ENCODE measurements around the gene TXNDC8. TPM values are rescaled to one million over a fixed set of nuclear protein-coding genes. Genes with fewer than 3 reads are reported as not detected.

Gene TXNDC8
- total and polyA plus RNA-seq, 2 experiments from 2014 or later, result not detected

DNA sequence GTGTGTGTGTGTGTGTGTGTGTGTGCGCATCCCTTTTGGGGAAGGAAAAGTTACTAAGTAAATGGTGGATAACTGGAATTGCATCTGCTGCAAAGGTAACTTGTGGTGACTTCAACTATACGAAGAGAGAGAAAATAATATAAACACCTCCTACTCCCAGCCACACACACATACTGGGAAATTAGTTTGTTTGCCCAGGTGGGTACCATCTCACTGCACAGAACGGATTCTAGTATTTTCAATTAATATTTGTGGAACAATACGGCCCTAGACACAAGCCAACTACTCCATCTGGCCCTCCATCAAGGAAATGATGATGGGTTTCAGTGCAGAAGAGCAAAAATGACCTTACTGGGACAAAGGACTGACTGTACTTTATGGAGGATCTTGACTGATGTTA lies 49.2 kb downstream of the TXNDC8 start:
- Histone ChIP-seq H3K27ac (no peak overlapping the region), H3K9me3 (ENCODE audit: low read depth) (no peaks in the 10 kb centered on the region), H3K27me3 (no peaks in the 10 kb centered on the region), H3K4me3 (no peak overlapping the region), H3K36me3 (no peaks in the 10 kb centered on the region), H3K4me1 (ENCODE audit: low read depth) (no peaks in the 10 kb centered on the region)
- no peak for DNase-seq (ENCODE audit: low read depth in 1 of 2, low spot score in 1 of 2)
- TF ChIP-seq, protein P1, sequence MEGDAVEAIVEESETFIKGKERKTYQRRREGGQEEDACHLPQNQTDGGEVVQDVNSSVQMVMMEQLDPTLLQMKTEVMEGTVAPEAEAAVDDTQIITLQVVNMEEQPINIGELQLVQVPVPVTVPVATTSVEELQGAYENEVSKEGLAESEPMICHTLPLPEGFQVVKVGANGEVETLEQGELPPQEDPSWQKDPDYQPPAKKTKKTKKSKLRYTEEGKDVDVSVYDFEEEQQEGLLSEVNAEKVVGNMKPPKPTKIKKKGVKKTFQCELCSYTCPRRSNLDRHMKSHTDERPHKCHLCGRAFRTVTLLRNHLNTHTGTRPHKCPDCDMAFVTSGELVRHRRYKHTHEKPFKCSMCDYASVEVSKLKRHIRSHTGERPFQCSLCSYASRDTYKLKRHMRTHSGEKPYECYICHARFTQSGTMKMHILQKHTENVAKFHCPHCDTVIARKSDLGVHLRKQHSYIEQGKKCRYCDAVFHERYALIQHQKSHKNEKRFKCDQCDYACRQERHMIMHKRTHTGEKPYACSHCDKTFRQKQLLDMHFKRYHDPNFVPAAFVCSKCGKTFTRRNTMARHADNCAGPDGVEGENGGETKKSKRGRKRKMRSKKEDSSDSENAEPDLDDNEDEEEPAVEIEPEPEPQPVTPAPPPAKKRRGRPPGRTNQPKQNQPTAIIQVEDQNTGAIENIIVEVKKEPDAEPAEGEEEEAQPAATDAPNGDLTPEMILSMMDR (IDR thresholded peaks at IDR 0.05; ENCODE audit: low read depth, low read length), result no peak

DNA sequence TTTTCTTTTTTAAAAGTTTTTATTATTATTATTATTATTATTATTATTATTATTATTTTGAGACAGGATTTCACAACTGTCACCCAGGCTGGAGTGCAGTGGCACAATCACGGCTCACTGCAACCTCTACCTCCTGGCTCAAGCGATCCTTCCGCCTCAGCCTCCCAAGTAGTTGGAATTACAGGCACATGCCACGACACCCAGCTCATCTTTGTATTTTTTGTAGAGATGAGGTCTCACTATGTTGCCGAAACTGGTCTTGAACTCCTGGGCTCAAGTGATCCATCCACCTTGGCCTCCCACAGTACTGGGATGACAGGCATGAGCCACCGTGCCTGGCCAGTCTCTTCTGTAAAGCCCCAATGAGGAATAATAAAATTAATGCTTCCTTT lies 50.4 kb downstream of the TXNDC8 start:
- no peak overlapping the region for H3K4me3 ChIP-seq
- no peaks in the 10 kb centered on the region for H3K9me3 ChIP-seq (ENCODE audit: low read depth)
- no peak overlapping the region for H3K27ac ChIP-seq
- no peaks in the 10 kb centered on the region for H3K4me1 ChIP-seq (ENCODE audit: low read depth)
- no peaks in the 10 kb centered on the region for H3K27me3 ChIP-seq
- no peaks in the 10 kb centered on the region for H3K36me3 ChIP-seq
- no peak for DNase-seq (ENCODE audit: low read depth in 1 of 2, low spot score in 1 of 2)
- TF ChIP-seq, protein P1 (IDR thresholded peaks at IDR 0.05; ENCODE audit: low read depth, low read length), result no peak

GRCh38 chr9:110284211-110284844 lies 53.3 kb downstream of the TXNDC8 start:
- H3K4me3 ChIP-seq, result no peak overlapping the region
- H3K4me1 ChIP-seq (ENCODE audit: low read depth), result no peaks in the 10 kb centered on the region
- TF ChIP-seq, protein P1 (IDR thresholded peaks at IDR 0.05; ENCODE audit: low read depth, low read length), result no peak
- H3K27me3 ChIP-seq, result peaks cover 8% of the 10 kb centered on the region
- no peak overlapping the region for H3K27ac ChIP-seq
- no peaks in the 10 kb centered on the region for H3K36me3 ChIP-seq
- DNase-seq (ENCODE audit: low read depth in 1 of 2, low spot score in 1 of 2), result no peak
- no peaks in the 10 kb centered on the region for H3K9me3 ChIP-seq (ENCODE audit: low read depth)

GRCh38 chr9:110283751-110284150 lies 53.9 kb downstream of the TXNDC8 start:
- no peak for DNase-seq (ENCODE audit: low read depth in 1 of 2, low spot score in 1 of 2)
- TF ChIP-seq, protein P1 (IDR thresholded peaks at IDR 0.05; ENCODE audit: low read depth, low read length), result no peak
- H3K4me1 ChIP-seq (ENCODE audit: low read depth), result no peaks in the 10 kb centered on the region
- no peaks in the 10 kb centered on the region for H3K36me3 ChIP-seq
- no peaks in the 10 kb centered on the region for H3K9me3 ChIP-seq (ENCODE audit: low read depth)
- no peak overlapping the region for H3K27ac ChIP-seq
- no peak overlapping the region for H3K4me3 ChIP-seq
- H3K27me3 ChIP-seq, result peaks cover 11% of the 10 kb centered on the region

DNA sequence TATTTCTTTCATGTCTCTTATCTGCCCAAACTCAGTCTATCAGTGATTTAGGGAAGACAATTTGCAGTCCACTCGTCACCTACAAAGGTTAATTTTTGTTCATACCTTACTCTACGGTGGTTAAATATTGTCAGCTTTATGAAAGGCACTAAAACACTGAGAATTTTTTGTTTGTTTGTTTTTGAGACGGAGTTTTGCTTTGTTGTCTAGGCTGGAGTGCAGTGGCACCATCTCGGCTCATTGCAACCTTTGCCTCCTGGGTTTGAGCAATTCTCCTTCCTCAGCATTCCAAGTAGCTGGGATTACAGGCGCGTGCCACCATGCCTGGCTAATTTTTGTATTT lies 55.0 kb downstream of the TXNDC8 start:
- TF ChIP-seq, protein P1 (IDR thresholded peaks at IDR 0.05; ENCODE audit: low read depth, low read length), result no peak
- Histone ChIP-seq H3K27me3 (peaks cover 11% of the 10 kb centered on the region), H3K9me3 (ENCODE audit: low read depth) (no peaks in the 10 kb centered on the region), H3K27ac (no peak overlapping the region), H3K4me1 (ENCODE audit: low read depth) (no peaks in the 10 kb centered on the region), H3K4me3 (no peak overlapping the region), H3K36me3 (no peaks in the 10 kb centered on the region)
- no peak for DNase-seq (ENCODE audit: low read depth in 1 of 2, low spot score in 1 of 2)

Data from cardiac muscle cell (in vitro differentiated cells and primary cell).